Testis (tissue), 2 donors: Measurements from ENCODE around the gene TBC1D10B.

Experiments
- CTCF ChIP-seq, 3 experiments: fragments of 450-650 bp in 2 of 3; fragments of 200-600 bp in 1 of 3; sonication (generic) in 1 of 3; IDR thresholded peaks; one replicate each; pipeline ENCODE4 v1.5.1; 2016 to 2019; ENCODE audit warnings: antibody characterized with exemption in 3 of 3, mild to moderate bottlenecking in 2 of 3, moderate library complexity in 1 of 3
- POLR2A ChIP-seq: fragments of 450-650 bp; IDR thresholded peaks from one replicate; pipeline ENCODE4 v1.6.1; 2017; ENCODE audit warnings: antibody characterized with exemption, mild to moderate bottlenecking, moderate library complexity

- TF ChIP-seq CTCF (IDR thresholded peaks at IDR 0.05) (no peak), POLR2A (no peak)
Observed at GRCh38 chr16:30367349-30368009, 2.8 kb downstream of the TBC1D10B start.
